ENCODE data around the gene CASP9.
A peak's percentile ranks its signal among the peaks of the same experiment; 100 is the strongest.

The CASP9 gene
- total RNA-seq, result 11.8 to 14.6 reads per million in 2 donors

DNA sequence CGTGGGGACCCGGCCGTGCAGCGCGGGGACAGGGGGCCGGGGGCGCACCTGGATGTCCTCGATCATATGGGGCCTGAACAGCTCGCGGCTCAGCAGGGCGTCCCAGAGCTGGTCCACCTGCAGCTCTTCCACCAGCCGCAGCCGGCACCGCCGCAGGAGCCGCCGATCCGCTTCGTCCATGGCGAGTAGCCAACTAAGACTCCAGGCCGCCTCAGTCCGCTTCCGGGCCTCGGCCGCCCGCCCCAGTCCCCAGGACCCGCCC, at the start of gene CASP9:
CASP9 (minus strand) TSS at position 195 of the 262 bp plus-strand sequence; CDS start at position 180, 15 bp downstream.
- no peak for DNase-seq

DNA sequence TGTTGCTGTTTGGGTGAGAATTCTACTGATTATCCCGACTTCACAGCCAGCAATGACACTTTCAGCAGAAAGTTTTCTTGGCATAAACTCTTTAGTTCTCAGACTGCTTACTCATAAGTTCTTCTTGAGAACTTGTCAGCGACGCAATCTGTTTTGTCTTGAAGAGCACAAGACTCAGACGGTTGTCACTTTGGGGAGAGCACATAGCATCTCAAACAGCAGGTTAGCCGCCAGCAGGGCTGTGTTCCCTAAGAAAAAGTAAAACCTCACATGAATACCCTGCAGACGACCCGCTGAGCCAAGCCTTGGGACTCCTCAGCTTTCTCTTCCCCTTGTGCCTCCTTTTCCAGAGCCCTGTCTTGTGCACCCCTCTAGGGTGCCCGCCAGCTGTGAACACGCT, 49.5 kb upstream of the CASP9 start:
- no peak for DNase-seq

DNA sequence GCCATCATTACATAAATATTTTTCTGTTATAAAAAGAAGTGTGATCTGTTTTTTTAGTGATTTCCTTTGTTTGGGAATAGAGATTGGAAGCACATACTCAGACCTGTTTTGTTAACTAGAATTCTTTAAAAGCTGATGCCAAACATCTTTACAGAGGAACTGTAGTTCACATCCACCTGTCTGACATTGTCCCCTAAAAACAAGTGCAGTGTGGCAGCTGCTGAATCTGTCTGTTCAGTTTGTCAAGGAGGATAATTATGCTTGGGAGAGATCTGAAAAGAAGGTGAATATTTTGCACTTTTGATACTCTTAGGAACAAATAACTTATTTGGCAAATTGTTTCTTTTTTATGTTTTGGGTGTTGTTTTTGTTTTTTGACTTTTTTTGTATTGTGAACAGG, 47.3 kb upstream of the CASP9 start:
- no peak for DNase-seq

DNA sequence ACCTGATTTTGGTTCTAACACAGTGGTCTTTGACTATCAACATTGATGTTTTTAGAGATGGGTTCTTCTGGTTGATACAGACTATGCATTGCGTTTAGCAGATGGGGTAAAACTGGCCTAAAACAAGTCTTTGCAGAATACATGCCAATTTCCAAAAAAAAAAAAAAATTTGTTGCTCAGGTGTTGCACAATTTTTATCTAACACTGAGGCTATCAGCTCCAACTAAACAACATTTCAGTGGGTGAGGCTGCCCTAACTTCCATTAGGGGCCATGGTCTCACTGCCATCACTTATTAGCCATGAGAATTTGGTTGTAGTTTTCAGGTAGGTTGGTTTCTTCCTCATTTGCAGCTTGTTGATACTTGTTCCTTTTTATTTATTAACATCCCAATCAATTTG, 46.8 kb upstream of the CASP9 start:
- no peak for DNase-seq

DNA sequence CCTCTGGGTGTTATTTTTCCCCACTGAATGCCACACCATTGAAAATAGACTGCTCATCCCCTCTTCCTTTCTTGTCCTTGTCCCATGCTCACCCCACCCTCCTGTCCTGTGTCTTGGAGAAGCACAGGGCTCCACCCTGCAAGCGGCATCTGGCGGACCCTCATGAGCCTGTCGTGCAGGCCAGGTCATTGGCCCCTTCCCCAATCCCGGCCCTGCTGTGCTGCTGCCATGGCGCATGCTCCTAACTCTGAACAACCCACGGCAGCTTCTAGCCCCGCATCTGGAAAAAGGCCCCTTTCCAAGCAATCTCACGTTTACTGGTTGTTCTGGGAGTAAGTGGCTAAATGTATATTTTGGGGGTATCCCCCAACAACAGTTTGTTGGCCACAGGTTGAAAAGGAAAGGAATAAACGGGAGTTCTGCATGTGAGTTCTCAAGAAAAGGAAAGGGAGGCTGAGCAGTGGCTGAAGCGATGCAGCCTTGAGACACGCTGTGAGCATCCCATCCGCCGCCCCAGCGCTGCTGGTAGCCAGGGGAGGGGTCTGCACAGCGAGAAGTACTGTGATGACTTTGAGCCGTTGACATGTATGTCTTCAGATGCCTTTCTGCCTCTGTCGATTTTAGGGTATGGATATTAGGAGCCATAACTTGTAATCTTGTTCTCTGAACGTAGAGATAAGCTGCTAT, 44.5 kb upstream of the CASP9 start:
- DNase-seq, result no peak

DNA sequence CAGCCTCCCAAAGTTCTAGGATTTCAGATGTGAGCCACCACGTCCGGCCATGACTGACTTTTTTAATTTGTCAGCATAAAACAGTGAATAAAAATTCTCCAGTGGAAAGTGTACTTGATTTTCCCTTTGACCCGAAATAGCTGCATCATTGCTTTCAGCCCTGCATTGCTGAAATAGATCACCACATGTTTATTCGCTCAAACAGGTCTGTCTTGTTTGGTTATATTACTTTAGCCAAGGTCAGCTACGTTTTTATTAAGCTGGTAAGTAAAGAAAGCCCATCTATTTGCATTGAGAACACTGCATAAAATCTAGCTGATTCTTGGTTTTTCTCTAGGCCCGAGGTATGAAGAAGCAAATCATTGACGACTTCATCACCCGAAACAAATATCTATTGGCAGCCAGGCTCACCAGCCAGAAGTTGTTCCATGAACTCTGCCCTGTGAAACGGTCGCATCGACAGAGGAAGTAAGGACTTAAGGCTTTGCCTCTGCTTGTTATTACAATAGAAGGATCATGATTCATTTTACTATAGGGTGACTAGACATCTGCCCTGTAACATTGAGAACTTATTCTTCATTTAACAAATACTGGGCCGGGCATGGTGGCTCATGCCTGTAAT, 35.3 kb upstream of the CASP9 start:
- DNase-seq, result no peak

DNA sequence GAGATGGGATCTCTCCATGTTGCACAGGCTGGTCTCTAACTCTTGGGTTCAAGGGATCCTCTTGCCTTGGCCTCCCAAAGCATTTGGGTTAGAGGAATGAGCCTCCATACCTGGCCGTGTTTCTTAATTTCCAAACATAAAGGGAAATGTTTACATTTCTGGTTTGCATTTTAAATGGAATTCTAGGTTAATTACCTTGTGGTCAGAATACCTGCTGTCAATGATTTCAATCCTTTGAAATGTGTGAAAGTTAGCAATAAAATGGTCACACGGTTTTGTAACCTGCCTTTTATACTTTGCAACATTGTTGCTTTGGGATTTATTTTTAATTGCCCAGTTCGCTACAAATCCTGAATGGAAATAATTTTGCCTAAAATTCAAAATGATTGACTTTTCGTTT, 34.5 kb upstream of the CASP9 start:
- no peak for DNase-seq

DNA sequence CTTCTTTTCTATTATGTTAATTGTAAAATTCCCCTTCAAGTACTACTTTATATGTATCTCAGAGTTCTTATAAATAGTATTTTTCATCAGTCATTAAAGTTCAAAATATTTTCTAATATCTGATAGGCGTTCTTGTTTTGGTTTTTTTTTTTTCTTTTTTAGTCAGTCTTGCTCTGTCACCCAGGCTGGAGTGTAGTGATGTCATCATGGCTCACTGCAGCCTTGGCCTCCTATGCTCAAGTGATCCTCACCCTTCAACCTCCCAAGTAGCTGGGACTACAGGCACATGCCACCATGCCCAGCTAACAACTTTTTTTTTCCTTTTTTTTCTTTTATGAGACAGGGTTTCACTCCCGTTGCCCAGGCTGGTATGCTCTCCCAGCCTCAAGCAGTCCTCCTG, 33.6 kb upstream of the CASP9 start:
- DNase-seq, result no peak

DNA sequence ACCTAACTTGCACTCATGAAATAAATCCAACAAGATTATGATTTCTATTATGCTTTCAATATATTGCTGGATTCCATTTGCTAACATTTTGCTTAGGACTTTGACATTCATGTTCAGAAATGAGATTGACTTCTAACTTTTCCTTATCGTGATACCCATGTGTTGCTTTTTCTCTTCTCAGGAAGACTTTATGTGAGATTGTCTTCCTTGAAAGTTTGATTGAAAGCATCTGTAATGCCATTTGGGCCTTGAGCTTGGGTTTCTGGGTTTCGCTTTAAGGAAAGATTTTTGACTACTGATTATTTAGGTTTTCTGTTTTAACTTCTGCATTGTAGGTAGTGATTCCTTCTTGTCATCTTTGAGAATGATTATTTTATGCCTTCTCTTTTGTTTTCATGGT, 33.0 kb upstream of the CASP9 start:
- no peak for DNase-seq

DNA sequence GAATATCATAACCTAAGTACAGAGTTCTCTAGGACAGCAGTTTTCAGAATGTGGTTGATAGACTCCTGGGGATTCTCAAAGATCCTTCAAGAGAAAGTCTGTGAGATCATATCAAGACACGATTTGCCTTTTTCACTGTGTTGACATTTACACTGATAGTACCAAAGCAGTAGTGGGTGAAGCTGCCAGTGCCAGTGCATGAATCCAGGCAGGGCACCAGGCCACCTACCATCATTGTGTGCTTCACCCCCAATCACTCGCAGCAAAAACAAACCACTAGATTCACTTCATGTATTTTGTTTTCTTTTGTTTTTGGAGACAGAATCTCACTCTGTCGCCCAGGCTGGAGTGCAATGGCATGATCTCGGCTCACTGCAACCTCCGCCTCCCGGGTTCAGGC, 26.6 kb upstream of the CASP9 start:
- no peak for DNase-seq

DNA sequence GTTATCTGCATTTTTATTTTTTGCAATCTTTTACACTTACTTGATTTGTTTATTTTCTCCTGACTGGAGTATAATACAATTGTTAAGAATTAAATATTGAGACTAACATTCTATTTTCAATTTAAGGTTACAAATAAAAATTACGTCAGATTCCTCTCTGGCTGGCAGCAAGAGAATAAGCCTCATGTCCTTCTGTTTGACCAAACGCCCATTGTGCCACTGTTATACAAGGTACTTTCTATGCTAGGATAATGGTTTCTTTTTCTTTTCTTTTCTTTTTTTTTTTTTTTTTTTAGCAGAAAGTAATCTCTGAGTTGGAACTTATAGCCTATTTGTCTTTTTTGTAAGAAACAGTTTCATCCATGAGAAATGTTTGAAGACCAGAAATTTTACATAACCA, 22.6 kb upstream of the CASP9 start:
- DNase-seq, result no peak

DNA sequence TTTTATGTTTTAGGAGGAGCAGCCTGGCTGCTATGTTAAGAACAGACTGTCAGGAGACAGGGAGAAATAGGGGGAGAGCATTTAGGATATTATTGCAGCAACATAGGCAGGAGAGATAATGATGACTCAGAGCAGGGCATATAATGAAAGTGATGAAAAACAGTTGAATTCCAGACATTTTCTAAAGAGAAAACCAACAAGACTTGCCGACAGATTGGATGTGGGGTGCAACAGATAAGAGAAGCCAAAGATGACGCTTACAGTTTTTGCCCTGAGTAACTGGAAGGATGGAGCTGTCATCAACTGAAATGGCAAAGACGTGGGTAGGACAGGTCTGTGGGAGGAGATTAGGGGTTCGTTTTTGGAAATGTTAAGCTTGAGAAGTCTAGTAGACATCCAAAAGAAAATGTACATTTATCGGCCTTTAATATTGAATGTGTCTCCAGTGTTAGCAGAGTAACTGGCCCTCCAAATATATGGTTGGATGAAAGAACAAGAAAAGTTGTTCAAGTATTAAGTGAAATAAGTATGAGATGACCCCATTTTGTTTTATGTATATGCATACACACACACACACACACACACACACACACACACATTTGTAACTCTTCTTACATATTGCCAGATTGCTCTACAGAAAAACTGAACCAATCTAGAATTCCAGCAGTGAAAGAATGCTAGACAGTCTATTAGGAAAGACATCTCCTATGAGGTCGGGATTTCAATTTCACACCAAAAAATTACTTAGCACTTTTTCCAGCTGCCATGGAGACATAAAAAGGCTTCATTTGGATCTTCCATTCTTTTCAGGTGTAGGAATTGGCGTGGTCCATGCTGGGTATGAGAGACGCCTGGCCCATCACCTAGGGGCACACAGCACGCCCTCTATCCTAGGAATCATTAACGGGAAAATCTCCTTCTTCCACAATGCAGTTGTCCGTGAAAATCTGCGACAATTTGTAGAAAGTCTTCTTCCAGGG, 19.9 kb upstream of the CASP9 start:
- DNase-seq, result no peak

DNA sequence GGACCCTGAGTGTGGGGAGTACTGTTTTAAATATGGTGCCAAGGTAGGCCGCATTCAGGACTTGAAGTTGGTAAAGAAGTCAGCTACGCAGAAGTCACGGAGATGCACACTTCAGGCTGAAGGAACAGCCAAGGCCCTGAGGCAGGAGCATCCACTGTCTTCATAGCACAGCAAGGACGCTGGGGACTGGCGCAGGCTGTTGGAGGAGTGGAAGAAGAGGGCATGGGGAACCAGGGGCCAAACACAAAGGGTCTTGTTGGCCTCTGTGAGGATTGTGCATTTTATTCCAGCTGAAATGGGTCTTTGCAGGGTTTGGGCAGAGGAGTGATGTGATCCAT, 19.2 kb upstream of the CASP9 start:
- no peak for DNase-seq

DNA sequence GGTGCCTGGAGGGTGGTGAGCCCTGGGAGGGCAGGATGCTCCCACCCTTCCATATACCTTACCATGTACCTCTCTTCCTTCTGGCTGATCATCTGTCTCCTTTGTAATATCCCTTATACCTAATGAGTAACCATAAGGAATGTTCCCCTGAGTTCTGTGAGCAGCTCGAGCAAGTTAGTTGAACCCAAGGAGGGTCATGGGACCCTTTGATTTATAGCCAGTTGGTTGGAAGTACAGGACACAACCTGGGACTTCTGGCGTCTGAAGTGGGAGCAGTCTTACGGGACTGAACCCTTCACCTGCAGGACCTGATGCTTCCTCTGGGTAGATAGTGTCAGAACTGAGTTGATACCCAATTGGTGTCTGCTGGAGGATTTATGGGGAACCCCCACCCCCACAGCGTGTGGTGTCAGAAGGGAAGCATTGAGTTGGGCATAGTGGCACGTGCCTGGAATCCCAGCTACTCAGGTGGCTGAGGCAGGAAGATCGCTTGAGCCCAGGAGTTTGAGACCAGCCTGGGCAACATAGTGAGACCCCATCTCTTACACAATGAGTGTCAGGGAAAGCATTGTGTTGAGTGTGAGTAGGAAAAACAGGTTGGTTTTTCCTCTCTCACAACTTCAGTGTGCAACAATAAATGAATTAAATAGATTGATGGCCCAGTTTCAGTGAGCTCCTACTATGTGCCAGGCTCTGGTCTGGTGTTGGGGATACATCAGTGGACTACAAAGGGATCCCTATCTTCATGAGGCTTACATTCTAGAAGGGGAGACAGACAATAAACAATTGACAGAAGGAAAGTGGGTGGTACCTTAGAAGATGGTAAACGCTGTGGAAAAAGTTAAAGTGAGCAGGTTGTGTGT, 18.6 kb upstream of the CASP9 start:
- no peak for DNase-seq

DNA sequence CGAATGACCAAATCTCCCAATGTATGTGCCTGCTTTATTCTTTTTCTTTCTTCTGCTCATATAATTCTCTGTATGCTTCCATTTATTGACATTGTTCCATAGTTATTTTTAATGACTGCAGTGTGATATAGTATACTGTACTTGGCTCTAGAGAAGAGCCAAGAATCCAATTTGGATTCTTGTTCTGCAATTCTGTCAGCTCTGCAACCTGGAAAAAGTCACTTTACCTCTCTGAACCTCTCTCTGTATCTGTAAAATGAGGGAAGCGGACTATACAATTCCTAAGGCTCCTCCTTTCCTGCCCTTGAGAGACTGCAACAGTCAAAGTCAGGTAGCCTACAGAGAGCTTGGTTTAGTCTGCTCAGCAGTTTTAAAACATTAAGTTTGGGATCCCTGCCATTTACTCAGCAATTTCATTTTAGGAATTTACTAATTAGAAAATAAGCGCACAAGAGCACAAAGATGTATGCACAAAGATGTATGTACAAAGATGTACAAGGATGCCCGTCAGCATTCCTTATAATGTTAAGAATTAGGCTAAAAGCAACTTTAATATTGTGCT, 17.3 kb upstream of the CASP9 start:
- no peak for DNase-seq

DNA sequence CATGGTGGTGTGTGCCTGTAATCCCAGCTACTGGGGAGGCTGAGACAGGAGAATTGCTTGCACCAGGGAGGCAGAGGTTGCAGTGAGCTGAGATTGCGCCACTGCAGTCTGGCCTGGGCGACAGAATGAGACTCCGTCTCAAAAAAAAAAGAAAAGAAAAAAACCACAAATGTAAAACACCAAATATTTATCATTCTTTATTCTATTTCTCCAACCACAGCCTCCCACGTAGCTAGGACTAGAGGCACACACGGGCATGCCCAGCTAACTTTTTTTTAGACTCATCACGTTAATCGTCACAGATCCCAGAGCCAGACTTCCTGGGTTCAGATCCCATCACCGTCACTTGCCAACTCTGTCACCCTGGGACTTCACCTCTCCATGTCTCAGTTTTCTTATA, 16.2 kb upstream of the CASP9 start:
- DNase-seq, result no peak

DNA sequence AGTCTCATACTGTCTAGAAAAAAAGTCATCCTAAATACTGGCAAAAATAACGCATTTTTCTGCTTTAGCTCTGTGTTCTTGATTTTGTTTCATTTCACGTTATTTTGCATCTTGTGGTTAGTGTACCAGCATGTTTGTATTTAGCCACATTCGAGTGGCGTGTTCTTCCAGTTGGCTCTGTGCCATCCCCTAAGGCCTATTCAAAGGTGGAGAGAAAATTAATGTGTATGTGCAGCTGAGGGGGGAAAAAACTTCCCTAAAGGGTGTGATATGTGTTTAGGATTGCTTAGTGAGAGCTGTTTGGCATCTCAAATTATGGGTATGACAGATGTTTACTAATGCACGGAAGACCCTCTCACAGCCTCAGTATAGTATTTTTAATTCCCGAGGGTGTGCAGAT, 14.8 kb upstream of the CASP9 start:
- no peak for DNase-seq

DNA sequence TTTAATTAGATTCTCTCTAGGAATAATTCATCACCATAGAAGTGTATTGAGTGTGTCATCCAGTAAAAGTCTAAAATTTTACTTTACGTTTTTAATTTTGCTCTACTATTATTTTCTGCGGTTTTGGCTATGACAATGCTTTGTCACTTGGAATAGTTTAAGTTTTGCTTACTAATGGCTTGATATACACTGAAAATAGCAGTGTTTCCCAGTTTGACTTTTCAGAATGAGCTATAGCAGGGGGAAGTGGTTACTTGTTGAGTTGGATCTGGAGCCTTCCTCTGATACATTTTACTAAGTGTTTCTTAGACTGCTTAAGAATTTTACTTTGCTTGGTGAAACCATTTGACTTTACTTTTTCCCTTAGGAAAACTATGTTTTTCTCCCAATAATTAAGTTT, 7.7 kb upstream of the CASP9 start:
- no peak for DNase-seq

DNA sequence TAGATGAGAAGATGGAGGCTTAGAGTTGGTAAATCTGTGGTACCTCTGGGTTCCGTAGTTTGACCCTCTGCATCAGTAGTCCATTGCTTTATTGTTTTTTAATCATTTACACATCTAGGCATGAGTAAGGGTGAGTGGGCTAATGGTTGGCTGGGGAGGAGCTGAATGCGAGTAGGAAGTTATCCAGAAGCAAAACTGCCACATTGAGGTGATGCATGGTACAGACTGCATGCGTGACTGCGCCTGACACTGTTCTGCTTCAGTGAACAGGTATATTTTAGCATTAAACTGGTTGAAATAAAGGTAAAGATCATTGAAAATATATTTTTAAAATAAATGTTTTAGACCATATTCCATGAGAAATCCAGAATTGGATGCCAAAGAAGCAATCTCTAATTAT, 7.0 kb upstream of the CASP9 start:
- no peak for DNase-seq

DNA sequence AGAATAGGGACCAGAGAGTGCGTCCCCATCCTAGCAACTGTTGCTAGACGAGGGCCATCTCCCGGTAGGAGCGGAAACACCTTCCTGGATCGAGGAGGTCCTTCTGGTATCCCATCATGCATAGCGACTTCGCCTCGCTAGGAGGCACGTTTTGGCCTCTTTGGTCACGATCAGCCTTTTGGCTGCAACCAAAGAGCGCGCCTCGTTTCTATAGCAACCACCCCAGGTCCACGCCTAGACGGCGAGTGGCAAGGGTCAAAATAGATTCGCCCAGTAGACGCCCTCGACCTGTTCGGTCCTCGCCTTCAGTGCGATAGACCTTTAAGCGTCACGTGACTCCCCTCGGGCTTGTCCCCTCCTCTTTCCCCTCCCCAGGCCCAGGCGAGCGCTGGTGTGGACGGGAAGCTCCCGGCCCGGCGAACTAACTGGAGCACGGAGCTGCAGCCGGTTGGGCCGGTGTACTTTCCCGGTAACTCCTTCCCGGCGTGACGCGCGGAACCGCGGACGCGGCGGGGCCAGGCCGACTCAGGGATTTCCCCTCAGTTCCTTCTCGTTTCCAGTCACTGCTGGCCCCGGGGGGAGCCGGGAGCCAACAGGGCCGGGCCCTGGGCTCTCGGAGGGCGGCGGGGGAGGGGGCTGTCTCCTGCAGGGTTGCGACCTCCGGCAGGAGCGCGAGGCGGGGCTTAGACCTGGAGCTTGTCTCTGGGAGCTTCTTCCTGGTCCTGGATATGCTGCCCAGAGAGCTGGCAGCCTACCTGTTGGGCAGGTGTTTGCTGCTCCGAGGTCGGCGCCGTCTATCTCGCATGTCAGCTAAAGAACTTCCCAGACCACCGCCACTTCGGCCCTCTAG, 2.7 kb upstream of the CASP9 start, which contains the start of gene DNAJC16:
DNAJC16 (plus strand) TSS at position 359 of the 850 bp plus-strand sequence. CDS start 2,258 bp downstream, outside the sequence.
- DNase-seq, result peak; percentile 77

DNA sequence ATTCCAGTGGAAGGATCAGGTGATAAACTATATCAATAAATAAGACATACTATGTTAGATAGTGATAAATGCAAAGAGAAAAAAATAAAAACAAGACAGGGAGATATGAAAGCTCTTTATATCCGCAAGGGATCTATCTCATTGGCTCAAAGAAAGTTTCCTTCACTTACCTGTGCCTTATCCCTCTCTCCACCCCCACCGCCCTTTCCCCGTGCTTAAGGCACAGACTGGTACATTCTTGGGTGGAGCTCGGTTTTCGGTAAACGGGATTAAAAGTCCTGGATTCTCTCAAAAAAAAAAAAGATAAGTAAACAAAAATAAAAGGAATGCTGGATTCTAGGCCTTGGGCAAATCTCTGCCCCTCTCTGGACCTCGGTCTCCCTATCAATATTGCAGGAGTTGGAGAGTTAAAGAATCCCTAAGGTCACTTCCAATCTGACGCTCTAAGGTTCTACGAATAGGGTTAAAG, 2.0 kb upstream of the CASP9 start:
- DNase-seq, result no peak

All from activated gamma-delta T cell (primary cell).